HFFc6 (cell line): ENCODE measurements around the gene ETNPPL. TPM values are rescaled to one million over a fixed set of nuclear protein-coding genes. Genes with fewer than 3 reads are reported as not detected.

Experiments
- DNase-seq: peaks from one replicate; pipeline ENCODE4 v3.0.0-alpha.2; 2018
- H3K27ac Mint-ChIP-seq: 2 replicates; pipeline ENCODE4 v1.8.0; 2020; ENCODE audit warnings: mild to moderate bottlenecking, mixed read lengths
- H3K27me3 Mint-ChIP-seq: 2 replicates; pipeline ENCODE4 v1.8.0; 2021; ENCODE audit warnings: mild to moderate bottlenecking, moderate library complexity, mixed read lengths; ENCODE audit not compliant: insufficient read depth
- H3K36me3 Mint-ChIP-seq: 2 replicates; pipeline ENCODE4 v1.8.0; 2021; ENCODE audit warnings: low read depth, mixed read lengths
- H3K4me1 Mint-ChIP-seq: 2 replicates; pipeline ENCODE4 v1.8.0; 2020; ENCODE audit warnings: low read depth, mixed read lengths
- H3K4me3 Mint-ChIP-seq: 2 replicates; pipeline ENCODE4 v1.8.0; 2020; ENCODE audit warnings: mild to moderate bottlenecking, moderate library complexity, mixed read lengths
- H3K9me3 Mint-ChIP-seq: 2 replicates; pipeline ENCODE4 v1.8.0; 2020; ENCODE audit warnings: mild to moderate bottlenecking, mixed read lengths
- total RNA-seq, 6 experiments: library from RNA; stranded (reverse); fragmentation: NEBNext Ultra II Directional; extraction: Animal tissue kit (Norgen Biotek cat#: 25700); gene quantifications; 2 replicates in 1 of 6; 3 replicates in 5 of 6; pipeline ENCODE4 v1.2.3, GENCODE V29; 2021
- TF ChIP-seq, protein P1 (sequence below): fragments of 200-600 bp; sonication (generic); IDR thresholded peaks from 2 replicates; pipeline ENCODE4 v1.5.0; 2021; ENCODE audit warnings: antibody characterized with exemption, mild to moderate bottlenecking

The ETNPPL gene
- total RNA-seq, 6 experiments from 2014 or later, result not detected

DNA sequence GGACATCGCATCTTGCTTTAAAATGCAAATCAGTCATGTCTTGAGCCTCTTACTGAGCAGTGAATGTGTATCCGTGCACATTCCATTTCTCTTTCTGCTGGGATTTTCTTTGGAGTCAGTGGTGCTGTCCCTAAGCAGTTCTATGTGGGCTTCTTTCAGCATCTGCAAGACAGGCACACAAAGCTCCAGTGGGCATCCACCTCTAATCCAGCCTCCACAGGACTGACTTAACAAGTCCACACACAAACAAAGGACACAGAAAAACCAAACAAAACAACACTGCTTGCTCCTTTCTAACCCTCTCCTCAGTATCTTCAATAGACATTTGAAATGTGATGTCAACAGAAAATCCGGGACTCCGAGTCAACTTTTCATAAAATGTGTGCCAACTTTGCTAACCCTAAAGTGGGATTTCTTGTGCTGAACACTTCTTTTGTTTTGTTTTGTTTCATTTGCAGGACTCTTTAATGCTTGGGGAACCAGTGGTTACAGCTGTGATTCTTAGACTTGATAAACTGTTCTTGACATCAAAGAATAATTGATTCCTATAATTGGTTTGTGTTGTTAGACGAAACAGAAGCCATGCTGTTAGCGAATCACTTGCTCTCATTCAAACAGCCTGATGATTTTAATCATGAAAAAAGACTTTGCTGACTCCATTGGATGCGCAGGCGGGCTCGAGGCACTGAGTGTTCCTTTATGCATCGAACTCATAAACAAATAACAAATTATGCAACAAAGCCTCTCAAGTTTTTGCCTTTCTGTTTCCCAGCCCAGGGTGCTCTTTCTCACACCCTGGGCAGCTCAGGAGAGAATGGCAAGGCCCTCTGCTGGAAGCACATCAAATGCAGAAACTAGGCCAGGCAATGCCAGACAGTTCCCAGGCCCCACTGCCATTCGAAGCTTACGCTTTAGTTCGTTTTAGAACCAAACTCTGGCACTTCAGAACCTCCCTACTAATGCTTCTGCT, 20.1 kb downstream of the ETNPPL start:
- H3K27ac Mint-ChIP-seq, result no peak overlapping the region
- DNase-seq, result no peak
- H3K9me3 Mint-ChIP-seq, result no peaks in the 10 kb centered on the region
- TF ChIP-seq, protein P1, sequence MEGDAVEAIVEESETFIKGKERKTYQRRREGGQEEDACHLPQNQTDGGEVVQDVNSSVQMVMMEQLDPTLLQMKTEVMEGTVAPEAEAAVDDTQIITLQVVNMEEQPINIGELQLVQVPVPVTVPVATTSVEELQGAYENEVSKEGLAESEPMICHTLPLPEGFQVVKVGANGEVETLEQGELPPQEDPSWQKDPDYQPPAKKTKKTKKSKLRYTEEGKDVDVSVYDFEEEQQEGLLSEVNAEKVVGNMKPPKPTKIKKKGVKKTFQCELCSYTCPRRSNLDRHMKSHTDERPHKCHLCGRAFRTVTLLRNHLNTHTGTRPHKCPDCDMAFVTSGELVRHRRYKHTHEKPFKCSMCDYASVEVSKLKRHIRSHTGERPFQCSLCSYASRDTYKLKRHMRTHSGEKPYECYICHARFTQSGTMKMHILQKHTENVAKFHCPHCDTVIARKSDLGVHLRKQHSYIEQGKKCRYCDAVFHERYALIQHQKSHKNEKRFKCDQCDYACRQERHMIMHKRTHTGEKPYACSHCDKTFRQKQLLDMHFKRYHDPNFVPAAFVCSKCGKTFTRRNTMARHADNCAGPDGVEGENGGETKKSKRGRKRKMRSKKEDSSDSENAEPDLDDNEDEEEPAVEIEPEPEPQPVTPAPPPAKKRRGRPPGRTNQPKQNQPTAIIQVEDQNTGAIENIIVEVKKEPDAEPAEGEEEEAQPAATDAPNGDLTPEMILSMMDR, result peak; percentile 16; the same call in 1 of the 2 replicates
- no peaks in the 10 kb centered on the region for H3K36me3 Mint-ChIP-seq
- peaks cover 6% of the 10 kb centered on the region for H3K27me3 Mint-ChIP-seq
- no peaks in the 10 kb centered on the region; the same call in 1 of the 2 replicates for H3K4me1 Mint-ChIP-seq
- no peak overlapping the region; the same call in 1 of the 2 replicates for H3K4me3 Mint-ChIP-seq

DNA sequence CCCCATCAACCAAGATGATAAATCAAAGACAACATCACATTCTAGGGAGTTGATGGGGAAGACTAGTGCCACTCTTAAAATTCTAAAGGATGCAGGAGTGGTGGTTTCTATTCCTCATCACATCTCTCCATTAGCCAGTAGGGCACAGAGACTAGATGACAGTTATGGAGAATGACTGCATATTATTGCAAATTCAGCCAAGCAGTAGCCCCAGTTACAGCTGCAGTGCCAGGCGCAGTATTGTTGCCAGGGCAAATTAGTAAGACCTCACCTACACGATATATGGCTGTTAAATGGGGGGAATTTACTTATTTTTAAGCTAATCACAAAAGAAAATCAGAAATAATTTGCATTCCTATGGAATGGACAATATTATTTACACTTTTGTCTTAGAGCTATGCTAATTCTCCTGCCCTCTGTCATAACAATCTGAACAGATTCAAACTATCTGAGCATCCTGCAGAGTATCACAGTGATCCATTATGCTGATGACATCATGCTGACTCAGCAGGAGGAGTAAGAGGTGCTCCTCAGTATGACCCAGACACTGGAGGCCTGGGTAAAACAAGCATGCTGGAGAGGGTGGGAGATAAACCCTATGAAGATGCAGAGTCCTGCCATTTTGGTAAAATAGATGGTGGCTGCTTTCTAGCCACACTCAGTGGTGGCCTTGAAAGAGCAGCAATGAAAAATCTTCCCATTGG, 24.7 kb downstream of the ETNPPL start:
- no peaks in the 10 kb centered on the region for H3K36me3 Mint-ChIP-seq

GRCh38 chr4:108731006-108731405, 31.8 kb downstream of the ETNPPL start:
- Mint-ChIP-seq H3K36me3 (no peaks in the 10 kb centered on the region), H3K4me1 (peaks cover 12% of the 10 kb centered on the region), H3K27me3 (peaks cover 2% of the 10 kb centered on the region), H3K27ac (no peak overlapping the region), H3K4me3 (no peak overlapping the region), H3K9me3 (peaks cover 17% of the 10 kb centered on the region)
- TF ChIP-seq, protein P1, result no peak
- DNase-seq, result no peak

More for the DNA sequence above, 24.7 kb downstream of the ETNPPL start:
- H3K9me3 Mint-ChIP-seq, result no peaks in the 10 kb centered on the region
- H3K4me3 Mint-ChIP-seq, result no peak overlapping the region
- DNase-seq, result no peak
- H3K27ac Mint-ChIP-seq, result no peak overlapping the region
- H3K27me3 Mint-ChIP-seq, result peaks cover 13% of the 10 kb centered on the region
- TF ChIP-seq, protein P1, result no peak
- H3K4me1 Mint-ChIP-seq, result peaks cover 12% of the 10 kb centered on the region

DNA sequence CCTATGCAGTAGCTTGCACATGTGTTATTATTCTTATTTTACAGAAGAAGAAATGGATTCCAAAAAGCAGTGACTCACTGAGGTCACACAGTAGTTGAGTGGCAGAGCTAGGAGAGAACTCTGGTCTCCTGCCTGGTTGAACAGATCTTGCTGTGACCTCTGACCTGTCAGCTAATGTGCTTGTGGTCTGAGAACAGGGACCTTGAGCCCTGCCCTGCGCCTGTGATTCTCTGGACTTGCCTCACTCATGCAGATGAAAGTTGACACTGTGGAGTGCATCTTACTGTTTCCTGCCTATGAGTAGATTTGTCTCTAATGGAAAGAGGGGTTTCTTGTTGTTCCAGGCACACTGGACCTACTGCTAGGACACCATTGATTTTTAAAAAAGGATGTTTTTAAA, 32.3 kb downstream of the ETNPPL start:
- DNase-seq, result no peak
- Mint-ChIP-seq H3K4me1 (peaks cover 12% of the 10 kb centered on the region), H3K36me3 (no peaks in the 10 kb centered on the region), H3K27ac (no peak overlapping the region), H3K9me3 (peaks cover 21% of the 10 kb centered on the region), H3K4me3 (no peak overlapping the region), H3K27me3 (peaks cover 2% of the 10 kb centered on the region)
- TF ChIP-seq, protein P1, result no peak

GRCh38 chr4:108729731-108730130, 33.1 kb downstream of the ETNPPL start:
- Mint-ChIP-seq H3K4me3 (no peak overlapping the region), H3K27me3 (peaks cover 2% of the 10 kb centered on the region), H3K36me3 (no peaks in the 10 kb centered on the region), H3K27ac (no peak overlapping the region), H3K9me3 (peaks cover 27% of the 10 kb centered on the region), H3K4me1 (peaks cover 7% of the 10 kb centered on the region)
- no peak for DNase-seq
- TF ChIP-seq, protein P1, result no peak
